HepG2 (cell line): ENCODE results near the gene PCGF2. TPM values are rescaled to one million over a fixed set of nuclear protein-coding genes. Genes with fewer than 3 reads are reported as not detected.

Source experiments
- ARNT ChIP-seq: fragments of 450-650 bp; IDR thresholded peaks from 2 replicates; pipeline ENCODE4 v1.6.1; 2017
- BRF2 ChIP-seq: sonication (generic); formaldehyde crosslinking; IDR thresholded peaks from 2 replicates; pipeline ENCODE4 v1.8.1; 2022; ENCODE audit warnings: mild to moderate bottlenecking, missing genetic modification reagents
- CENPT ChIP-seq: sonication (generic); formaldehyde crosslinking; IDR thresholded peaks from 2 replicates; pipeline ENCODE4 v1.8.0; 2022; ENCODE audit warnings: low read depth, mild to moderate bottlenecking, moderate library complexity, missing genetic modification reagents
- DZIP1 ChIP-seq: sonication (generic); formaldehyde crosslinking; IDR thresholded peaks from 2 replicates; pipeline ENCODE4 v1.5.0; 2020; ENCODE audit warnings: mild to moderate bottlenecking, missing genetic modification reagents
- FOXK1 ChIP-seq: sonication (generic); formaldehyde crosslinking; IDR thresholded peaks from 2 replicates; pipeline ENCODE4 v1.4.0; 2020; ENCODE audit warnings: low read depth, missing genetic modification reagents, borderline replicate concordance
- KDM3A ChIP-seq: IDR thresholded peaks from 2 replicates; pipeline ENCODE4 v1.6.1; 2018; ENCODE audit warnings: low read depth, missing compliant biosample characterization
- KLF13 ChIP-seq: sonication (generic); formaldehyde crosslinking; IDR thresholded peaks from 2 replicates; pipeline ENCODE4 v1.4.0; 2020; ENCODE audit warnings: mild to moderate bottlenecking, missing genetic modification reagents
- NAIF1 ChIP-seq: sonication (generic); formaldehyde crosslinking; IDR thresholded peaks from 2 replicates; pipeline ENCODE4 v1.5.0; 2020; ENCODE audit warnings: mild to moderate bottlenecking, missing genetic modification reagents, borderline replicate concordance
- NFYC ChIP-seq: IDR thresholded peaks from 2 replicates; pipeline ENCODE4 v1.6.1; 2016; ENCODE audit warnings: missing genetic modification reagents, missing compliant biosample characterization
- SOX6 ChIP-seq, 2 experiments: fragments of 450-650 bp in 1 of 2; sonication (generic) in 1 of 2; formaldehyde crosslinking in 1 of 2; IDR thresholded peaks; 2 replicates each; pipeline versions ENCODE4 v1.4.0 to v1.6.1; 2017 to 2020; ENCODE audit warnings: antibody characterized with exemption in 1 of 2, mild to moderate bottlenecking in 1 of 2, missing genetic modification reagents in 1 of 2
- SP1 ChIP-seq, 2 experiments: fragments of 450-650 bp in 1 of 2; sonication (generic) in 1 of 2; formaldehyde crosslinking in 1 of 2; IDR thresholded peaks; 2 replicates each; pipeline versions ENCODE4 v1.4.0 to v1.6.1; 2016 to 2020; ENCODE audit warnings: missing genetic modification reagents in 1 of 2
- THRA ChIP-seq: sonication (generic); formaldehyde crosslinking; IDR thresholded peaks from 2 replicates; pipeline ENCODE4 v1.4.0; 2020; ENCODE audit warnings: missing genetic modification reagents, borderline replicate concordance
- WIZ ChIP-seq: sonication (generic); formaldehyde crosslinking; IDR thresholded peaks from 2 replicates; pipeline ENCODE4 v1.5.1; 2020; ENCODE audit warnings: mild to moderate bottlenecking, missing genetic modification reagents
- ZFP36L1 ChIP-seq: sonication (generic); formaldehyde crosslinking; IDR thresholded peaks from 2 replicates; pipeline ENCODE4 v1.8.0; 2022; ENCODE audit warnings: mild to moderate bottlenecking, missing genetic modification reagents, moderate library complexity
- ZKSCAN5 ChIP-seq: sonication (generic); formaldehyde crosslinking; IDR thresholded peaks from 2 replicates; pipeline ENCODE4 v1.5.1; 2020; ENCODE audit warnings: mild to moderate bottlenecking, missing genetic modification reagents
- ZNF451 ChIP-seq: sonication (generic); formaldehyde crosslinking; IDR thresholded peaks from 2 replicates; pipeline ENCODE4 v1.5.0; 2020; ENCODE audit warnings: mild to moderate bottlenecking, missing genetic modification reagents
- ZNF556 ChIP-seq: sonication (generic); formaldehyde crosslinking; IDR thresholded peaks from 2 replicates; pipeline ENCODE4 v1.4.0; 2020; ENCODE audit warnings: mild to moderate bottlenecking, missing genetic modification reagents, borderline replicate concordance
- ZNF710 ChIP-seq: sonication (generic); formaldehyde crosslinking; IDR thresholded peaks from 2 replicates; pipeline ENCODE4 v1.5.0; 2020; ENCODE audit warnings: mild to moderate bottlenecking, missing genetic modification reagents, borderline replicate concordance
- ZNF772 ChIP-seq: sonication (generic); formaldehyde crosslinking; IDR thresholded peaks from 2 replicates; pipeline ENCODE4 v1.5.0; 2020; ENCODE audit warnings: mild to moderate bottlenecking, missing genetic modification reagents
- ZNF773 ChIP-seq: sonication (generic); formaldehyde crosslinking; IDR thresholded peaks from 2 replicates; pipeline ENCODE4 v1.4.0; 2020; ENCODE audit warnings: missing genetic modification reagents, borderline replicate concordance
- ZNF784 ChIP-seq: sonication (generic); formaldehyde crosslinking; IDR thresholded peaks from 2 replicates; pipeline ENCODE4 v1.5.1; 2020; ENCODE audit warnings: missing genetic modification reagents, mild to moderate bottlenecking, borderline replicate concordance
- ZNF788 ChIP-seq: sonication (generic); formaldehyde crosslinking; IDR thresholded peaks from 2 replicates; pipeline ENCODE4 v1.5.0; 2020; ENCODE audit warnings: mild to moderate bottlenecking, missing genetic modification reagents, borderline replicate concordance
- polyA plus RNA-seq, 8 experiments: library from polyadenylated mRNA; depleted of rRNA in 3 of 8; stranded (reverse) in 7 of 8; unstranded in 1 of 8; fragments of >200 nt; fragmentation: Illumina TruSeq in 4 of 8; extraction: Trizol in 4 of 8; gene quantifications; 2 replicates each; pipeline versions ENCODE4 v1.2.1 to v1.2.3, GENCODE V29; 2011 to 2016; ENCODE audit warnings: low read depth in 4 of 8, missing spikeins in 1 of 8, mixed read lengths in 1 of 8; ENCODE audit not compliant: insufficient read depth in 1 of 8
- total RNA-seq, 5 experiments: library from RNA; depleted of rRNA; stranded (reverse); fragments of >200 nt; fragmentation: Illumina TruSeq; extraction: Trizol; gene quantifications; 2 replicates each; pipeline ENCODE4 v1.2.3, GENCODE V29; 2016; ENCODE audit warnings: low read depth in 1 of 5

The PCGF2 gene
- total and polyA plus RNA-seq, 2 of the 13 experiments (the other 11 are each of a cell fraction or from before 2014, with no cell fraction given) = 11.6 to 29.4 TPM

- TF ChIP-seq ZNF710 (CRISPR knock-in tag) (peak; percentile 56; the same call in 1 of the 2 replicates), ZKSCAN5 (CRISPR knock-in tag) (no peak), CENPT (peak; percentile 2; the same call in 1 of the 2 replicates), ZFP36L1 (CRISPR knock-in tag) (no peak), NAIF1 (no peak), SOX6 (IDR thresholded peaks at IDR 0.05) (no peak), SOX6 (CRISPR knock-in tag; IDR thresholded peaks at IDR 0.05) (0 out of 2 replicates have a peak, but pooled peaks have one; percentile 25), FOXK1 (CRISPR knock-in tag) (no peak), ARNT (no peak), WIZ (CRISPR knock-in tag) (peak; percentile 51; the same call in 1 of the 2 replicates), NFYC (CRISPR knock-in tag) (no peak), DZIP1 (CRISPR knock-in tag) (no peak), ZNF772 (CRISPR knock-in tag) (no peak), ZNF784 (CRISPR knock-in tag) (no peak), KDM3A (CRISPR knock-in tag) (no peak), SP1 (IDR thresholded peaks at IDR 0.05) (no peak), SP1 (CRISPR knock-in tag; IDR thresholded peaks at IDR 0.05) (no peak), ZNF773 (CRISPR knock-in tag) (no peak), BRF2 (no peak), ZNF451 (CRISPR knock-in tag) (no peak), ZNF788 (CRISPR knock-in tag) (no peak), ZNF556 (CRISPR knock-in tag) (peak; percentile 11; the same call in 1 of the 2 replicates), THRA (CRISPR knock-in tag) (no peak), KLF13 (CRISPR knock-in tag) (no peak)
Measured at GRCh38 chr17:38729368-38729885, 18.7 kb downstream of the PCGF2 start (continued).
